ENCODE measurements around the gene PRDX3.
"Not testable (repeated sequence)": the region's sequence is repeated elsewhere in the genome, so short reads cannot be mapped to it uniquely, and the experiment has no call there.

PRDX3 gene

DNA sequence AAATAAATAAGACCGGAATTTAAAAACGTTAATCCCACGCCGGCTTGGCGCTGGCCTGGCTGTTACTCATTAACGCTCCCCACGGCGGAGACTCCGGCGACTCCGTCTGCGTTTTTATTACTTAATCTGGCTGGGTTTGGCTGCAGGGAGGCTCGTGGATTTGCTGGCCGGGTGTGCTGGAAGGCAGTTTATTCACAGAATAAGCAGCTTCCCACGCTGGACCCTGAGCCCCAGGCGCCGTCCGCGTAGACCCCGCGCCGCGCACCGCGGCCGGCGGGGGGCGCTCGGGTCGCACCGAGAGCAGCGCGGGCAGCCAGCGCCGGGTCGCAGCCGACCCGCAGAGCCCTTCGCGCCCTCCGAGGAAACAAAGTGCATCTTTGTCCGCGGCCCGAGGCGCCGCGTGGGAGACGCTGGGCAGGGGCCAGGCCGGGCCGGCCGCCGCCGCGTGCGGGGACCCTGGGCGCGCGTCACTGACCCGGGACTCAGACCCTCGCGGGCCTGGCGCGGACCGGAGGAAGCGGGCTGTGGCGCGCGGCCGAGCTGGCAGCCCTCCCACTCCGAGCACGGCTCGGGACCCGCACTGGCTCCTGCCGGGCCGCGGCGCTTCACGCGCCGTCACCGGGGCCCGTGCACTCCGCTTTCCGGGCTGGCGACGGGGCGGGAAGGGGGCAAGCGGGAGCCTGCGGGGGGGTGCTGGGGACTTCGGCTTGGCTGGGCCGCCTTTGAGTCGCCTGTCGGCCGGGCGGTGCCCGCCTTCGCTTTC is 28.2 kb upstream of the PRDX3 start:
- peak; percentile 64 for DNase-seq (ENCODE audit: low read depth)

DNA sequence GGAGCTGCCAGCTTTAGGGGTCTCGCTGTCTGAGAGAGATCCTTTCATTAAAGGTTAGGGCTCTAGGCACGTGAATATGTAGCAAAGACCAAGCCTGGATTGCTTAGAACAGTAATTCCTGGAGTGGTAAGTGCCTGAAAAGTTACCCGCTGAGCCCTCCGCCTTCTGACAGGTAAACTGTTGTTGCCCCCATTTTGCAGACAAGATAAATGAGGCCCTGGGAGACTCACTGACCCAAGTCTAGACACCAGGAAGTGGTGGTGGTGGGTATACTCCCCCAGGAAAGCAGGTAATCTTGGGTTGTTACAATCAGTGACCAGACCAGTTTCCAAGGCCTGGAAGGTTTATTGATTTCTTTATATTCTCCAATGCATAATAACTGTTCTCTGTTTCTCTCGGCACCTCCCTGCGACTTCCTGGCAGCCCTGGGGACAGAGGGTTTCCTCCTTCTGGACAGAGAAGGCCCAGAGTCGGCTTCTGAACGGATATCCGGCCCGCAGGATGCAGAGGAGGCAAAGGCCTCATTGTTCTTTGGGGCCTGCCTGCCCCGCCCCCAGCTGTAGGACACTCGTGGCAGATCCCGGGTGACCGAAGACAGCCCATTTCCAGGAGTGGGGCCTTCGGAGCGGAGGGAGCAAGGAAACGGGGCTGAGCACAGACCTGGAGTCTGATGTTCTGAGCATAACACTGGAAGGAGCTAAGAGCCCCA is 27.4 kb upstream of the PRDX3 start:
- DNase-seq (ENCODE audit: low read depth), result no peak

DNA sequence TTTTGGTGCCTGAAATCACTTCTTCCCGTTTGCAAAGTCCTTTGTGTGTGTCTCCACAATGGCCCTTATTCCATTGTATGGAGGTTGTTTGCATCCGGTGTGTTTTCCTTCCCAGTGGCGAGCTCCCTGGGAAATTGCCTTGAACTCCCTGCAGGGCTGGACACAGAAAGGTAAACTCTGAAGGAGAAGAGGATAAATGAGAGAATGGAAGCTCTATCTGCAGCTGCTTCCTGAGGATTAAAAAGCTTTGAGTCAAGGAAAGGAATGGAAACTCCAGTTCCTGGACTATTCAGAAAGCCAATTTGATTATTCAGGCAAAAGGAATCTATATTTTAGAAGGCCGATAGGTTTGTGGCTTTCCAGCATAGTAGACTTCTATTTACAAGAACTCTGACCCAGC is 24.4 kb upstream of the PRDX3 start:
- no peak for DNase-seq (ENCODE audit: low read depth)

DNA sequence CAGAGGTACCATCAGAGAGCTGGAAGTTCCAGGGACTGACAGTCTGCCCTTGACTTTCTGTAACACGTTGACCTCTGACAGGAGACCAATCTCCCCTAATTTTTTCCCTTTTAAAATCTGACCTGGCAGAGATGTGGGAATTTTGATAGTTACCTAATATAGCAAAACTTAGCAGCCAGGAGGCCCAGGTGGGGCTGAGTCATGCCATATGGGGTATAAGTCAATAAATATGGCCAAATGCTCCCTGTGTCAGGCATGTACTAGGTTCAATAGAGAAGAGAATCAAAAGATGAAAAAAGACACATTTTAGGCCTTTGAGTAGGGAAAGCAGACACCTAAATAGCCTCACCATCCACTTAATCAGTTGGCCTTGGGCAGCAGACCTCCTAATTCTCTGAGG is 22.6 kb upstream of the PRDX3 start:
- DNase-seq (ENCODE audit: low read depth), result no peak

DNA sequence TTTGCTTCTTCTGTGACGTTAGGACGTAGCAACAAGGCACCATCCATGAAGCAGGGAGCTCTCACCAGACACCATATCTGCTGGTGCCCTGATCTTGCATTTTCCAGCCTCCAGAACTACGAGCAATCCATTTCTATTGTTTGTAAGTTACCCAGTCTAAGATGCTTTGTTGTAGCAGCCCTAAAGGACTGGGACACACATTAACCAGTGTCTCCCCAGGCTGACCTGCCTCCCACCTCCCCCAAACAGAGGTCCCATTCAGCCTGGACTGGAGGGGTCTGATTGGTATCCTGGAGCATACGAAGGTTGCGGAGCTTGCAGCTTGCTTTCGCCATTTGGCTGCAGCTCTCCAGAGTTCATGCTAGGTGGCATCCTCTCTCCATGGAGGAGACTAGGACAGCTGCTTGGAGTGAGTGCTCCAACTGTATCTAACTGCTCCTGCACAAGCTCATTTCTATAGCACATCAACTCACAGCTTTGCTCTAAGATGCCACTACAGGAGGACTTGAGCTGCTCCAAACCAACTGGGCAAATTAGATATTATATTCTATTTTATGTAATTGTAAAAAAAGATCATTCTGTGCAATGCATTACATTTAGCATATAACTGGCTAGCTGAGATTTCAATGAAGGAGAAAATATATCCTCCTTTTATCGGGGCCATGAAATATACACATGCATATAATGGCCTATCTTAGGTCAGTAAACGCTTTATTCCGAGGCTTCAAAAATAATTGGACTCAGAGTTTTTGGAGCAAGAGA is 20.8 kb upstream of the PRDX3 start:
- DNase-seq (ENCODE audit: low read depth), result peak; percentile 44

DNA sequence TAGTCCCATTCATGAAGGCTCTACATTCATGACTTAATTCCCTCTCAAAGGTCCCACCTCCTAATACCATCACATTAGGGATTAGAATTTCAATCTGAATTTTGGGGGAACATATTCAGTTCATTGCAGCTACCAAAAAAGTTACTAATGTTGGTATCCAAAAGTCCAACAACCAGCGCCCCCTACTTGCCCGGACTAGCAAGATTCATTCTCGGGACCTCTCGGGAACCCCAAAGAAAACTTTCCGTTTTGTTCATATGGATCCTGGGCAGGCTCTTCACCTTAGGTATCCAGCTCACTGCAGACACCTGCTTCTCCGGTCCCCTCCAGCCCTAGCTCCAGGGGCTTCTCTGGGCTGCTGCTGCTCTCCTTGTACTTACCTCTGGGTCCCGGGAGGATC is 19.8 kb upstream of the PRDX3 start:
- no peak for DNase-seq (ENCODE audit: low read depth)

DNA sequence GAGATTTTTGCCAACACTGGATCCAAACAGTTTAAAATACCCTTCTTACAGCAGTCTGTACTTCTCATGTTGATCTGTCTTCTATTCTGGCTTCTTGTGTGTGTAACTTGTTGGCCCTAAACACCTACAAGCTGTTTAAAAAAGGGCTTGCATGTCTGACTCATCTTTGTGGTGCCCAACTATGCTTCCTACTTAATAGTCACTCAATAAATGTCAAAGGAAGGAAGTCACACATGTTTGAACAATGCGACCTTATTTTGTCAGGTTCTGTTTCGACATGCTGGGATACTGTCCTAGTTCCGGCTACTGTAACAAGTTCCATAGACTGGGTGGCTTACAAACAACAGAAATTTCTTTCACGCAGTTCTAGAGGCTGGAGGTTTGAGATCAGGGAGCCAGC is 19.3 kb upstream of the PRDX3 start:
- DNase-seq (ENCODE audit: low read depth), result no peak

DNA sequence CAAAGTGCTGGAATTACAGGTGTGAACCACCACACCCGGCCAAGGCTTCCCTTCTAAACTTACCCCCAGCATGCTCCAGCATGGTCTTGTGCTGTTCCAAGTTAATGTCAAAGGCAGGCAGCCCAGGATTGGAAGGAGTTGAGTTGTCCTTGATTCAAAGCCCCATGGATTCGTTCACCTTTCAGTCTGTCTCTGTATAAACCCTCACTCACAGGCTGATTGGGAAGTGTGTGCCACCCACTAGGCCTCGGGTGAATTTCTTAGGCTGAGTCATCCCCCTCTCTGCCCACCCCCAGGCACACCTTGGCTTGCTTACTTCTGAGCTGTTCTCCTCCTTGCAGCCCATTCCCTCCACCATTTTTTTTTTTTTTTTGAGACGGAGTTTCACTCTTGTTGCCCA is 13.3 kb upstream of the PRDX3 start:
- DNase-seq (ENCODE audit: low read depth), result peak; percentile 26

DNA sequence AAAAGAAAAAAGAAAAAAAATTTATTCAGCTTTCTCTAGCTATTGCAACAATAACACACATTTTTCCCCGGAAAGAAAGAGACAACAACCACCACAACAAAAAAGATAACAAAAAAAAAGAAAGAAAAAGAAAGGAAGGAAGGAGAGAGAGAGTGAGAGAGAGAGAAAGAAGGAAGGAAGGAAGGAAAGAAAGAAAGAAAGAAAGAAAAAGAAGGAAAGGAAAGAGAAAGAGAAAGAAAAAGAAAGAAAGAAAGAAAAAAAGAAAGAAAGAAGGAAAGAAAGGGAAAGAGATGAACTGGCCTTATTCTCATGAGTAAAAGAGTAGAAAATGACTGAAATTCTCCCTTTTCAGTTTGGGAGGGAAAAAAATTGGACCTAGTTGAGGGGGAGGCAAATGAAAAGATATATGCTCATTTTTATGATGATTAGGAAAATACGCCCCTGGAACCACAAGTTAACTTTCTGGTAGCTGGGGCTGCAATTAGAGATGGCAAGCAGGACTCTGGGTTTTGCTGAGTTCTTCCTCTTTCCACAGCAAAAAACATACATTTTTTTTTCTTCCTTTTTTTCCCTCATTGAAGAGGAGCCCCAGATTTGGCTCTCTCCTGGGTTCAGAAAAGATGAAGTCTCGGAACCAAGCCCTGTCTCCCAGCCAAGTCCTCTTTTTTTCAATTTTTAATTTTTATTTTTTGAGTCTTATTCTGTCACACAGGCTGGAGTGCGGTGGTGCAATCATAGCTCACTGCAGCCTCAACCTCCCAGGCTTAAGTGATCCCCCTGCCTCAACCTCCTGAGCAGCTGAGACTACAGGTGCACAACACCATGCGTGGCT is 12.6 kb upstream of the PRDX3 start:
- no peak for DNase-seq (ENCODE audit: low read depth)

DNA sequence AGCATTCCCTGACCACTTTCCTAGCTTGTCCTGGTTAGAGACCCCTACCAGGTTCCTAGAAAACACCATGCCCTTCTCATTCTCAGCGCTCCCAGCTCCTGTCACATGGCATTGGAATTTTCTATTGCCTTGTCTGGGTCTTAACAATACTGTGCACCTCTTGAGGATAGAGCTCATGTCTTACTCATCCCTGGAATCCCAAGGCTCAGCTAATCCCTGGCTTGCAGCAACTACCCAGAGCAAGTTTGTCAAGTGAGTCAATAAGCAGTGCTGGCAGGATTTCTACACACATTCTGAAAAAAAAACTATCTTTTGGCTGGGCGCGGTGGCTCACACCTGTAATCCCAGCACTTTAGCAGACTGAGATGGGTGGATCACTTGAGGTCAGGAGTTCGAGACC is 11.7 kb upstream of the PRDX3 start:
- no peak for DNase-seq (ENCODE audit: low read depth)

DNA sequence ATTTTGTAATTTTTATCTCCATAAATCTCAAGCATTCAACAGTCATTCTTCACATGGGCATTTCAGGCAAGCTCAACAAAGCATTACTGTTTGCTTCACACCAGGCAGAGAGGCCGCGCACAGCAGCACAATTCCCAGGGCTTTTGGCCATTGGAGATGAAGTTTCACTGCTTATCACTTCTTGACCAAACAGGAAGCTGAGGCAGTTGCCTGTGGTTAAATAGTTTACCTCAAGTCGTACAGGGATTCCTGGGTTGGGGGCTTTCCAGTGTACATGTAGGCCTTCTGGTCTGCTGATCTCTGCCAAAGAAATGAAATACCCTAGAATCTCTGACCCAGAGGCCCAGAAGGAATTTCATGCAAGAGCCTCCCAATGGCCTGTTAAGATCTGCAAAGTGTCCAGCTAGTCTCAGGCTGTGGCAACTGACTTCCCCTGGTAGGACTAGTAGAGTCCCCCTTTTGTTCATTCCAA is 11.2 kb upstream of the PRDX3 start:
- no peak for DNase-seq (ENCODE audit: low read depth)

DNA sequence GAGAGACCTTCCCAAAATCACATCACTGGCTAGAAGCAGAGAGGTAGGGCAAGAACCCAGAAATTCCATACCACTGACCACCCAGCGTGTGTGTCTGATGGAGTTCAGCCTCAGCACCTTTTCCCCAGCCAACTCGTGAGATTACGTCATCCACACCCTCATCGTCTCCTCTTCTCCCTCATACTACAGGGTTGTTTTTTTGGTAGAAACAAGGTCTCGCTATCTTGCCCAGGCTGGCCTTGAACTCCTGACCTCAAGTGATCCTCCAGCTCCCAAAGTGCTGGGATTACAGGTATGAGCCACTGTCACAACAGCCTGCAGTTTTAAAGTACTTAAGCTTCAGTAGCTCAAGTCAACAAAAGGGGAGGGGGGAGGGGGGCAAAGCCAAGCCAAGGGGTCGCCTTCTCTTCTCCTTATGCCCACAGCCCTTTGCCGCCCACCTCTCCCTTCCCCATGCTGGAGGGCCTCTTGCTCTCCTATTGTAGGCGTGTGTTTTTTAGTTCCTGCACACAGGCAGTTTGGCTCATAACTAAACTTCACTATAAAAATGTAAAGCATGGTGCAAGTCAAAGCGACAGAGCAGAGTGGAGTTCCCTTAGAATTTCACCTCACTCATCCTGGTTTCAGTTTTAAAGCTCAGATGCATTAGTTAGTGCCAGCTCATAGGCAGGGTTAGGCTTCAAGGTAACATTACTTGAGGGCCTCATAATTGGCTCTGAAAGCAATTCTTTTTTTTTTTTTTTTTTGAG is 5.2 kb upstream of the PRDX3 start:
- DNase-seq (ENCODE audit: low read depth), result no peak

DNA sequence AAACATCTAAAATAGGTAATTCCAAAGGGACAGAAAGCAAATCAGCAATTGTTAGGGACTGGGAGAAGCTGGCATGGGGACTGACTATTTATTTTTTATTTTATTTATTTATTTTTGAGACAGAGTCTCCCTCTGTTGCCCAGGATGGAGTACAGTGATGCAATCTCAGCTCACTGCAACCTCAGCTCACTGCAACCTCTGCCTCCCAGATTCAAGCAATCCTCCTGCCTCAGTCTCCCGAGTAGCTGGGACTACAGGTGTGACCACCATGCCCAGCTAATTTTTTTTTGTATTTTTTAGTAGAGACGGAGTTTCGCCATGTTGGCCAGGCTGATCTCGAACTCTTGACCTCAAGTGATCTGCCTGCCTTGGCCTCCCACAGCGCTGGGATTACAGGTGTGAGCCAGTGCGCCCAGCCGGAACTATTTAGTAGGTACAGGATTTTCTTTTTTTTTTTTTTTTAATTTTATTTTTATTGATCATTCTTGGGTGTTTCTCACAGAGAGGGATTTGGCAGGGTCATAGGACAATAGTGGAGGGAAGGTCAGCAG is 2.3 kb upstream of the PRDX3 start:
- not testable (repeated sequence) for DNase-seq (ENCODE audit: low read depth)

DNA sequence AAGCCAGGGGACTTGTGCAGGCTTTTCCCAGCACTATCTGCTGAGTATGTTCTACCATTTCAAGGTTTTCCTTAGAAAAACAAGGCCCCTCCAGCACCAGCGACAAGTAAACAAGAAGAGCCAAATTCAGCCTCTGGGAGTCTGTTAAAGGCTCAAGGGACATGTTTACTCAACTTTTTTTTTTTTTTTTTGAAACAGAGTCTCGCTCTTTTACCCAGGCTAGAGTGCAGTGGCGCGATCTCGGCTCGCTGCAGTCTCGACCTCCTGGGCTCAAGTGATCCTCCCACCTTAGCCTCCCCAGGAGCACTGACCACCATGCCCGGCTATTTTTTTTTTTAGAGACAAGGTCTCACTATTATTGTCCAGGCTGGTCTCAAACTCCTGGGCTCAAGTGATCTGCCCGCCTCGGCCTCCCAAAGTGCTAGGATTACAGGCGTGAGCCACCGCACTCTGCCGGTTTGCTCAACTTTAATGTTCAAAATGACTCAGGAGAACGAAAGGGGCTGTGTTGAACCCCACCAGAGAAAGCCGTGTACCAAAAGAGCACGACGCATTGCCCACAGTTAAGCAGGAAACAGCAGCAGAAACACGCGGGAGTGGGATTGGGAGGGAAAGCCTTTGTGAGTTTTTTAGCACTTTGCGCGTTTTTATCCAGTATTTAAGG is 772 bp downstream of the PRDX3 start:
- DNase-seq (ENCODE audit: low read depth), result no peak

DNA sequence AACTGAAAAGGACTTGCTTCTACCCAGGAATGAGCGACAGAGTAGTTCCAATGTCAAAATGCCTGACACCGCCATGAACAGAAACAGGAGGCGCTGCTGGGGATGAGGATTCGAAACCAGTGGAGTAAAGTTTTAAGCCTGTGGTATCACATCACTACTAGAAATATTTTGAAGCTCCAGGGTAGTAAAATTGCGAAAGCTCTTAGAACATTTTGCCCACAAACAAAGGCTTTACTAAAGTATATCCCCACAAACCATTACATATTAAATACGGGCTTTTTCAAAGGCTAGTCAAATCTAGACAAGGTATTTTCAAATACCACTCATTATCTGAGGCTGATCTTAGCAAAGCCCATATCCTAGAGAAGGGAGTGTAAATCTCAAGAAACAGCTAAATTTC is 2.4 kb downstream of the PRDX3 start:
- no peak for DNase-seq (ENCODE audit: low read depth)

DNA sequence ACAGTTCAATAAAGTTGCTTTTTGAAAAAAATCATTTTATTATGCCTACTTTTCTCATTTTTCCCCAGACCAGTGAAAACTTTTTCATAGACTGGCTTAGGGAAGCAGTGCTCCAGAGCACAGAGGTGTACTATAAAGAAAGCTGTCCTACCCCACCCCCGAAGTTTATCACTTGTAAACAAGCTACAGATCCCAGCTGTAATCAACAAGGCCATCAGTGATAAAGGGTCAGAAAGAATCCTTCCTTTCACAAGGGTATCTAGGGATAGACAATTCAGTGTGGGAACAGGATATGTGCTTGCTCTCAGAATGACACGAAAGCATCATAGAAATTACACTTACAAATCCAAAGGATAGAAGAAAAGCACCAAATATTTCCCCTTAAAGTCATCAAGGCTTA is 4.5 kb downstream of the PRDX3 start:
- DNase-seq (ENCODE audit: low read depth), result no peak

DNA sequence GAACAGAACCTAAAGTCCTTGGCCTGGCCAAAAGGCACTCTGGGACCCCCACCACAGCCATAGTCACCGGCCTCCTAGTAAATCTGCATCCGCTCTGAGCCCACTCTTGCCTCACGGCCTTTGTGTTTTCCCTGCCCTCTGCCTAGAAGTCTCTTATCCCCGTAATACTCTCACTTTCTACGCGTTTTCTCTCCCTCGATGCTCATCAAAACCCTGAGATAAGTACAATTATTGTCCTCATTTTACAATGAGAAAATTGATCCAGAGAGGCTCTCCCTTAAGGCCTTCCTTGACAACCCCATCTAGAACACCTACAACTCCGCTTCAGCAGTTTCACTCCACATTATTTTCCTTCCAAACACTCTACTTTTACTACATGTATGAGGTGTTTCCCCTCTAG is 11.6 kb downstream of the PRDX3 start:
- DNase-seq (ENCODE audit: low read depth), result no peak

DNA sequence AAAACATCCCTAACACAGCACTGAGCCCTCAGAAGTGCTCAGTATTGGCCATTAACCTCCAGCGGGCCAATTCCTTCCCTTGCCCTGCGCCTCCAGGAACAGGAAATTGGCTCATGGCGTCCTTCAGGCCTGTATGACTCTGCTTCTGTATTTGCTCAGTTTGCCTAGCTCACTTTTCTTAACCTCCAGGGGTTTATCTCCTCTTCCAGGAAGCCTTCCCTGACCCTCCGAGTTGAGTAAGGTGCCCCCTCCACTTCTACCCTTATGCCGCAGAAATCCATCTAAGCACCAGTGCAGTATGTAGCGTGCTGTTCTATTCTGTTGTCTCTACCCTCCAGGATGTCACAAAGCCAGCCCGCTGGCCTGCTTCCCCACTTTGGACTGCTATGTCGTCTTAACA is 12.0 kb downstream of the PRDX3 start:
- no peak for DNase-seq (ENCODE audit: low read depth)

DNA sequence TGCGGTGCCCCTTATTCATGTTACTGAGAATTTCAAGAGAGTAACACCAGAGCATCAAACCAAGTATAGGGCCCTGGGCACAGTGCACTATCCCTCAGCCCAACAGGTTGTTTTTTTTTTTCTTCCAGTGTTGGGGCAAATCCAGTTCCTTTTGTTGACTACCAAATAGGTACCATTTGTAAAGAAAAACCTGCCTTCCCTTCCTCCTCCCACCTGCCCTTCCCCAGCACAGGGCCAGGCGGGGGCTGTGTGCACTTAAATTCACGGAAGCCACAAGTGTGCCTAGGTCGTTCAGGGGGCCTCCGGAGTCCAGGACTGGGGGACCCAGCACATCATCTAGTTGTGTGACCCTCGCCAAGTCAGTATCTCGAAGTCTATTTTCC is 12.5 kb downstream of the PRDX3 start:
- no peak for DNase-seq (ENCODE audit: low read depth)

Data from stimulated activated CD4-positive, alpha-beta T cell treated with anti-CD3 and anti-CD28 coated beads, Interleukin-2, amount 100 ng/mL, for 4 hours (primary cell).